ENCODE measurements around the gene CRYGD.

Gene CRYGD

GRCh38 chr2:208097801-208098200 is 26.5 kb downstream of the CRYGD start:
- DNase-seq (ENCODE audit: low read depth), result no peak
- H3K4me3 ChIP-seq (ENCODE audit: low read length), result no peak overlapping the region
- TF ChIP-seq, protein P1, sequence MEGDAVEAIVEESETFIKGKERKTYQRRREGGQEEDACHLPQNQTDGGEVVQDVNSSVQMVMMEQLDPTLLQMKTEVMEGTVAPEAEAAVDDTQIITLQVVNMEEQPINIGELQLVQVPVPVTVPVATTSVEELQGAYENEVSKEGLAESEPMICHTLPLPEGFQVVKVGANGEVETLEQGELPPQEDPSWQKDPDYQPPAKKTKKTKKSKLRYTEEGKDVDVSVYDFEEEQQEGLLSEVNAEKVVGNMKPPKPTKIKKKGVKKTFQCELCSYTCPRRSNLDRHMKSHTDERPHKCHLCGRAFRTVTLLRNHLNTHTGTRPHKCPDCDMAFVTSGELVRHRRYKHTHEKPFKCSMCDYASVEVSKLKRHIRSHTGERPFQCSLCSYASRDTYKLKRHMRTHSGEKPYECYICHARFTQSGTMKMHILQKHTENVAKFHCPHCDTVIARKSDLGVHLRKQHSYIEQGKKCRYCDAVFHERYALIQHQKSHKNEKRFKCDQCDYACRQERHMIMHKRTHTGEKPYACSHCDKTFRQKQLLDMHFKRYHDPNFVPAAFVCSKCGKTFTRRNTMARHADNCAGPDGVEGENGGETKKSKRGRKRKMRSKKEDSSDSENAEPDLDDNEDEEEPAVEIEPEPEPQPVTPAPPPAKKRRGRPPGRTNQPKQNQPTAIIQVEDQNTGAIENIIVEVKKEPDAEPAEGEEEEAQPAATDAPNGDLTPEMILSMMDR (conservative IDR thresholded peaks at IDR 0.05; ENCODE audit: low read depth, low read length), result no peak

GRCh38 chr2:208097313-208097712 is 27.0 kb downstream of the CRYGD start:
- no peak for DNase-seq (ENCODE audit: low read depth)
- TF ChIP-seq, protein P1 (conservative IDR thresholded peaks at IDR 0.05; ENCODE audit: low read depth, low read length), result no peak
- H3K4me3 ChIP-seq (ENCODE audit: low read length), result no peak overlapping the region

GRCh38 chr2:208096080-208096479 is 28.2 kb downstream of the CRYGD start:
- no peak for DNase-seq (ENCODE audit: low read depth)
- no peak overlapping the region for H3K4me3 ChIP-seq (ENCODE audit: low read length)
- TF ChIP-seq, protein P1 (conservative IDR thresholded peaks at IDR 0.05; ENCODE audit: low read depth, low read length), result no peak

GRCh38 chr2:208093128-208093527 is 31.2 kb downstream of the CRYGD start:
- TF ChIP-seq, protein P1 (conservative IDR thresholded peaks at IDR 0.05; ENCODE audit: low read depth, low read length), result no peak
- DNase-seq (ENCODE audit: low read depth), result no peak
- H3K4me3 ChIP-seq (ENCODE audit: low read length), result no peak overlapping the region

GRCh38 chr2:208092093-208092832 is 32.1 kb downstream of the CRYGD start:
- TF ChIP-seq, protein P1 (conservative IDR thresholded peaks at IDR 0.05; ENCODE audit: low read depth, low read length), result no peak
- no peak overlapping the region for H3K4me3 ChIP-seq (ENCODE audit: low read length)
- DNase-seq (ENCODE audit: low read depth), result no peak

DNA sequence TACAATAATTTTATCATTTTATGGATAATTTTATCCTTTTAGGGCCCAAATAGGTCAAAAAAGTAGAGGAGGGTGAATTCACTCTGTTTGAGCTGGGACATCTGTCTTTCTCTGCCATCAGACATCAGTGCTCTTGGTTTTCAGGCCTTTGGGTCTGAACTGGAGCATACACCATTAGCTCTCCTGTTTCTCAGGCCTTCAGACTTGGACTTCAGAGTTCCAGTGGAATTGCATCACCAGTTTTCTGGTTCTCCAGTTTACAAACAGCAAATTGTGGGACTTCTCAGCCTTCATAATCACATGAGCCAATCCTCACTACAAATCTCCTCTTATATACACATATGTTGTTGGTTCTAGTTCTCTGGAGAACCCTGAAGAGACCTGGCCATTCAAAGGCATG is 33.9 kb downstream of the CRYGD start:
- TF ChIP-seq, protein P1 (conservative IDR thresholded peaks at IDR 0.05; ENCODE audit: low read depth, low read length), result no peak
- no peak overlapping the region for H3K4me3 ChIP-seq (ENCODE audit: low read length)
- DNase-seq (ENCODE audit: low read depth), result no peak

DNA sequence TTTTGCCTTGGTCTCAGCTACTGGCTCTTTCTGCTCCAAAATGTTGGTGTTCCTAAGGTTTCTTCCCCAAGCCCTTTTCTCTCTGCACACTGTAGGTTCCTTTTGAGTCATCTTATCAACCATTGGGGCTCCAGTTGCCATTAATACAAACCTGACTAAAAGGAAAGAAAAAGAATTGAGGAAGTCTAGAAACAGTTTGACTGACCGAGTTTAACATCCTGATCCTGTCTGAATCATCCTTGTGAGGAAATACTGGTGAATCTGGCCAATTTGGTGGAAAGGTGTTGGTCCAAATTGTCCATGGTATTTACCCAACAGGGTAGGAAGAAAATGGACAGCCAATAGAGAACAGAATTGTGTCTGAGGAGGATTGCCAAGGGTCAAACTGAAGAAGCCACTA is 38.3 kb downstream of the CRYGD start:
- DNase-seq (ENCODE audit: low read depth), result no peak

More for the DNA sequence above, 38.3 kb downstream of the CRYGD start:
- TF ChIP-seq, protein P1 (conservative IDR thresholded peaks at IDR 0.05; ENCODE audit: low read depth, low read length), result no peak
- H3K4me3 ChIP-seq (ENCODE audit: low read length), result no peak overlapping the region

Measured in retinal pigment epithelial cell (primary cell).